ENCODE results near the gene HNRNPA1L2. TPM values are rescaled to one million over a fixed set of nuclear protein-coding genes. Genes with fewer than 3 reads are reported as not detected.
"Not testable (repeated sequence)": the region's sequence is repeated elsewhere in the genome, so short reads cannot be mapped to it uniquely, and the experiment has no call there.

HNRNPA1L2 gene
- total RNA-seq, 1 donor from 2014 or later, result 2.2 TPM

DNA sequence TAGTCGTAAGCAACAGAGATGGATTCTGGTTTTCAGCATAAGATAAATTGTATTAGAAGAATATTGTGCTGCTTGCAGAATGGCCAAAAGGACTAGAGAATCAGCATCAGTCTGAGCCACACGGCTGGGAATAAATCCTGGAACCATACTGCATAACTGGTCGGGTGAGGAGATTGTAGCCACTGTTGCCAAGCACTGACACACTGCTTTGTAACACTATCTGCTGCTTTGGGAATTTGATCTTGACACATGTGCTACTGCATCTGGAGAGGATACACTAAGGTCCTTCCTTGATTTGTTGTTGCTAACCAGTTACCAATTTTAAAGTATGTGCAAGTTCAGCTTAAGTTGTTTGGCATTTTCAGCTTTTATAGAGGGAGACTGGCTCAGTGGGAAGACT lies 1.9 kb downstream of the HNRNPA1L2 start:
- no peak for DNase-seq (ENCODE audit: low read depth in 2 of 2)

DNA sequence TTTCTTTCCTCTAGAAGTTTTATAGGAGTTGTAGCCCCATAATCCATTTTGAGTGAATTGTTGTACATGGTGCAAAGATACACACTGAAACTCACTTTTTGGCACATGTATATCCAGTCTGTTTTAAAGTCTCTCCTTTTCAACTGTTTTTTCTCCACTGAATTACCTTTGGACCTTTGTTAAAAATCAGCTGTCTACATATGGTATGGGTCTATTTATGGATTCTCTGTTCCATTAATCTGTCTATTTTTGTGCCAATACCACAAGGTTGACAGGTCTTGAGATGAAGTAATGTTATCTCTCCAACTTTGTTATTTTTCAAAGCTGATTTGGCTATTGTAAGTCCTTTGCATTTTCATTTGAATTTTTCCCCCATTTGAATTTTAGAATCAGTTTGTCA lies 4.7 kb downstream of the HNRNPA1L2 start:
- DNase-seq (ENCODE audit: low read depth in 2 of 2), result no peak

DNA sequence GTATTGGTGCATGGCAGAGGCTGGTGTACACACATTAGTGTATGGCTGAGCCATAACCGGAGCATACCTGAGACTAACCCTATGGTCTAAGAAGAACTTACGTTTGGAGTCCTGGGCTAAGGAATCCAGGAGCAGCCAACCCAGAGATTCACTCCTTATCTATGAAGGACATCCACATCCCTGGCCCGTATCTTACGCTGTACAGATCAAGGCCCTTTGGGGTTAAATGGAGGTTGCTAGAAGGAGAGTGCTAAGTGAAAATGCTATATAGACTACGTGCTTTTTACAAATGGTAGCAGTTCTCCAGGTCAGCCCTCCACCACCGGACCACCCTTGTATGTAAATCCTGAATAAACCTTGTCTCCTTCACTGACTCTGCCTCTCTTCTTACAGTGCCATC lies 8.5 kb downstream of the HNRNPA1L2 start:
- no peak for DNase-seq (ENCODE audit: low read depth in 2 of 2)

DNA sequence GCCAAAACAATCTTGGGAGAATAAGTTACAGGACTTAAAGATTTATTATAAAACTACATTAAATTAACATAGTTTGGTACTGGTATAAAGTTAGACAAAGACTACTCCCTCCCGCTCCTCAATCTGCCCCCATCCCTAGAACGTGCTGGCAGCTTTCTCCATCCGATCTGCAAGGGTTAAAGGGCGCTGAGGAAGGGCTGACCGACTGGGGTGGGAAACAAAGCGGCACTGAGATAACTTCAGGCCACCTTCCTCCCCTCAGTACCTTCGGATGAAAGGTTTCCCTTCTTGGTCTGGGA lies 9.6 kb downstream of the HNRNPA1L2 start:
- DNase-seq (ENCODE audit: low read depth in 2 of 2), result no peak

DNA sequence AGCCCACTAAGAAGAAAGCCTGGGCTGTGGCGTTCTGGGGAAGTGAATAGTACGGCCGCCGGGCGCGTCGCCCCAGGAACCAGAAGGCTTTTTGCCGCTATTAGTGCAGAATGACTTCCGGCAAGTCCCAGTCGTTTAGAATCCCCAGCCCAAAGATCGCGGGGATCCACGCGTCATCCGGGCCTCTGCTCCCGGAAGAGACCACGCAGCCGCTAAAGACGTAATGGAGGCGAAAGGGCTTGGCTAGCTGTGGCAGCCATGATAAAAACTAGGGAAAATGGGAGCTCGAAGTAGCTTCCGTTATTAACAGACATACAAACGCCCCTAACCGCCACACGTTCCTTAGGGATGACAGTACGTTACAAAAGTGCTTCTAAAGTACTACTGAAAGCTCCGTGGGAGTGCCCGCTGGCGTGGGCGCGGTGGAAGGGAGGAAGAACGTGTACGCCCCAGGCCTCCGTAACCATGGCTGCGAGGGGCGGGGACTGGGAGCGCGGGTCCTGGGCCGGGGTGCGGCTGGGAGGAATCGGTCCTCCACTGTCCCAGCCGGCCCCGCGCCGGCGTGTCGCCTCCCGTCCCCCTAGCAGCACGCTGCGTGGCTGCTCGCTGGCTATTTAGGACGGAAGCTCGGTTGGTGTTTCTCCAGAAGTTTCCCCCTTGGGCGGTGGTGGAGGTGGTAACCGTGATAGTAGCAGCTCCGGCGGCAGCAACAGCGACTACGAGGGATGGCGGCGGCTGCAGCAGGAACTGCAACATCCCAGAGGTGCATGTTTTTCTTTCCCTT lies 10.2 kb downstream of the HNRNPA1L2 start, which contains the start of gene SUGT1:
SUGT1 (plus strand) TSS at position 641 of the 784 bp plus-strand sequence; CDS start at position 726, 85 bp downstream.
- DNase-seq (ENCODE audit: low read depth in 2 of 2), result peak; percentile 96 to 98

DNA sequence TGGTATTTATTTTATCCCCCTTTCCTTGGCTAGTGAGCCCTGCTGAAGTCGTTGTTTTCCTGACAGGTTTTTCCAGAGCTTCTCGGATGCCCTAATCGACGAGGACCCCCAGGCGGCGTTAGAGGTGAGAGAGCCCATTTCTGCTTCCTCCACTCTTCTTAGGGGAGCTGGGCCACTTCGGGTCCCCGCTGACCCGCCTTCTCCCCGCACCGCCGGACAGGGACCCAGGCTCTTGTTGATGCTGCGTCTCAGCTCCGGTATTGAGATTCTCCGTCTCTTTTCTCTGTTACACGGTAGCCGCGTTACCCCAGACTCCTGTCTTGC lies 10.7 kb downstream of the HNRNPA1L2 start:
- no peak for DNase-seq (ENCODE audit: low read depth in 2 of 2)

DNA sequence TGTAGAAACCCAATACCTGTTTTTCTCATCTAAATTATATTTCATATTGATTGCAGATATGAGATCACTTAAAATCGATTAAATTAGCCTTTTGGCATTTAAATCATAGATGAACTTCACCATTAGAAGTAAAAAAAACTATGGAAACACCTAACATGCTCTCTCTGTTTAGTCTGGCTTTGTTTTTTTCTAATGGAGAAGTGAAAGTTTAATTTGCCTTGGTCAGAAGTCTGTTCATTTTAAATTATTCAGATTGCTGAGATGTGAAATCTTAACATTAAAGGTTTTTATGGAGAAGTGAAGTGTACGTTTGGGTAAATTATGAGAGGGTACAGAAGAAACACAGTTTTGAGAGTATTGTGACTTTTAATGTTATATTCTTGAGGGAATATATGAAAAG lies 17.1 kb downstream of the HNRNPA1L2 start:
- DNase-seq (ENCODE audit: low read depth in 2 of 2), result no peak

DNA sequence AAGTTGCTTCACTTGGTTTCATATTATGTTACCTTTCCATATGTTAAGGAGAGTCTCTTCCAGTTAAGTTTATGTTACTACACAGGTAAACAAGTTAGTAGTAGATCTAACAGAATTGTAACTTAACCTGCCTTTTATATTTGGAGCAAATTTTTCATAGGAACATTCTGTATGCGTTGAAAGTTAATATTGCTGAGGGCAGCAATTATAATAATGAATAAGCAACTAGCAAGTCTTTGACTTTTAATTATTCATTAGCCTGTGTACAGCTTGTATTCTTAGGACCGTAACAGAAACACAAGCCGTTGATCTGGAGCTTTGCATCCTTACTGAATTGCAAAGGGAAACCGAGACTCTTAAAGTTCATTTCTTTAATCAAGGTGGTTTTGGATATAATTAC lies 22.0 kb downstream of the HNRNPA1L2 start:
- DNase-seq (ENCODE audit: low read depth in 2 of 2), result no peak

DNA sequence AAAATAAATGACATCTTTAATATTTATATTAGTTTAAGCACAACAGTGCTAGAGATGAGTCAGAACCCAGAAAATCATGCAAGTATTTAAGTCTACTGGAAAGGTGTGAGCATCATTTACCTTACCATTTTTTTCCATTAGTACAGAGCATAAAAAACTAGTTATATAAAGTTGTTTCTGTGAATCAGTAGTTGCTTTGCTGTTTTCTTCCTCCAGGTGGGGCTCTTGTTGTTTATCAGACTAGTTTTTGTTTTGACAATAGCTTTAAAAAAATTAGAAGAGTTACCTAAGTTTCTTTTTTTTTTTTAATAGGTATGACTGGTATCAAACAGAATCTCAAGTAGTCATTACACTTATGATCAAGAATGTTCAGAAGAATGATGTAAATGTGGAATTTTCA lies 23.1 kb downstream of the HNRNPA1L2 start:
- DNase-seq (ENCODE audit: low read depth in 2 of 2), result peak; percentile 37 to 48

DNA sequence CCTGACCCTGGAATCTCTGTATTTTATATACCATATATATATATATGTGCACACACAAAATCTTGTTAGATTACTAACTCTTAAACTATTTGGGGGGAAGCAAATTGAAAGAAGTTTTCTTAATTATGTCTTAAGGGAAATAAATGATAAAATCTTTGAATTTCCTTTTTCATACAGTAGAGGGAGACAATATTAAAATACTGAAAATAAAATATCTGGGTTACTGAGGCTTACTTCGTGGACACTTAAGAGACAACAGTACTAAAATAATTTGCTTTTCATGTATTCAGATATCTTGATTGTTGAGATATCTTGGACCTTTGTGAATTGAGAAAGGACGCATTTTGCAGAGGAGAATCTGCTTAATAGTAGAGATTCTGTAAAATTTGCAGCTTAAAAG lies 27.4 kb downstream of the HNRNPA1L2 start:
- no peak for DNase-seq (ENCODE audit: low read depth in 2 of 2)

DNA sequence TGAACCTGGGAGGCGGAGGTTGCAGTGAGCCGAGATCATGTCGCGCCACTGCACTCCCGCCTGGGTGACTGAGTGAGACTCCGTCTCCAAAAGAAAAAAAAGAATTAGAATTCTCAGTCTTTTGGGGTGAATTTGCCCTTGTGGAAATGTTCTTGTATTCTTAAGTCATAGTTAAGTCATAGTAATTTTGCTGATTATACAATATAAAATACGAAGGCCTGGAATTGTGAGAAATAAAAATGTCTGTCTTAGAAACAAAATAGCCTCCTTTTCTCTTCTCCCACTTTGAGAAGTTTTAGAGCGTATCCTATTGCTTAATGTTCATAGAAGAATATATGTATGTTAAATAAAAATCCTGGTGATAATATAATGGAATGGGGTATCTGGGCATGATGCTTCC lies 28.5 kb downstream of the HNRNPA1L2 start:
- no peak for DNase-seq (ENCODE audit: low read depth in 2 of 2)

DNA sequence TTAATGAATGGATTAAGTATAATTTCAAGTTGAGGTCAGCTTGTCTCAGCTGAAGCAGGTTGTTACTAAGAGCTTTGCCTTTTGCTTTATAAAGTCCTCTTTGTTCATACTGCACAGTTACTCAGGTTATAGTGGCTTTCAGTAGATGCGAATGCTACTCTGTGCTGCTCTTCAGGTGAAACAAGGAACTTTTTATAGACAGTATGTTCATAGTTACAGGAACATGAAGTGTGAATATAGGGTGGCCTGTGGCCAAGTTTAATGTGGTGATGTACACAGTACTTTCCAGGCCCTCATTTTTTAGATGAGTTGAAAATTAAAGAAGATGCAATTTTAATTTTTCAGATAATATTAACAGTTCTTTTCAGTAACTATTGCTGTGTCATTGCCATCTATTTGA lies 31.2 kb downstream of the HNRNPA1L2 start:
- DNase-seq (ENCODE audit: low read depth in 2 of 2), result no peak

DNA sequence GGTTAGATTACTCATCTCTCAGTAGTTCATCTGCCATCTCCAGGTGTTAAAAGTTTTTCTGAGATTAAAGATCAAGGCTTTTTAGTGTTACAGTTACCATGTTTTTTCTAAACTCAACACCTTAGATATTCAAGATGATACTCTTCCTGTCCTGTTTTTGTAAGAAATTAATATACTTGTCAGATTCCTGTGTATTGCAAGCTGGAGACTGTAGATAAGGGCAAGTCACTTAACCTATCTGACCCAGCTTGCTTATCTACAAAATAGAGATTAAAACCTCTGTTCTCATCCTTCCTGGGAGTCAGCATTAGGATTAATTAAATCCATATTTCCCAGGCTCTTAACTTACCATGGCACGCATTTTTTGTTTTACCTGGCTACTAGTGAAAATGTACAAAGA lies 35.6 kb downstream of the HNRNPA1L2 start:
- DNase-seq (ENCODE audit: low read depth in 2 of 2), result no peak

DNA sequence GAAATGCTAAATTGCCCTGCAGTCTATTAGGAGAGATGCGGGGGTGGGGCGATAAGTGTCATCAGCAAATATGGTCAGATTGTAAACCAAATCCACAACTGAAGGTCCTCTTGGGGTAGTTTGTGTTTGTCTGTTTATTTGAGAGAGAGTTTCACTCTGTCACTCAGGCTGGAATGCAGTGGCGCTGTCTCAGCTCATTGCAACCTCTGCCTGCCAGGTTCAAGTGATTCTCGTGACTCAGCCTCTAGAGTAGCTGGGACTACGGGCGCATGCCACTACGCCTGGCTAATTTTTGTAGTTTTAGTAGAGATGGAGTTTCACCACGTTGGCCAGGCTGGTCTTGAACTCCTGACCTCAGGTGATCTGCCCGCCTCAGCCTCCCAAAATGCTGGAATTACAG lies 43.6 kb downstream of the HNRNPA1L2 start:
- DNase-seq (ENCODE audit: low read depth in 2 of 2), result not testable (repeated sequence)

DNA sequence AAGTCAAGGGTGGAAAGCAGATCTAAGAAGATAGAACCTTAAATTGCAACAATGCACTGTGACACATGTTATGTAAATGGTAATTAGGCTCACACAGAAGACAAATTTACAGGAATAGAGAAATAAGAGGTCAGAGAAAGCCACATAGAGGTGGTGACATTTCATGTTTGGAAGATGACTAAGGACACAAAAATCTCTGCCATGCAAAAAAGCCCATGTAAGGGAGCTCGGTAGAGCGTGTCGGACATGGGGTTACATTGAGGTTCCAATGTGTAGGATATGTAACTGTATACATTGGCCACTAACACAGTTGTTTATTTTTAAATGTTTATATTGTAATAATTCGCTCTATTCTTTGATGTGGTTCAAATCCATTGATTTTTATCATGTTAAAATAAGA lies 44.1 kb downstream of the HNRNPA1L2 start:
- no peak for DNase-seq (ENCODE audit: low read depth in 2 of 2)

Other genes with a start within 250 kb of the HNRNPA1L2 start
- 41.3 and 52.8 TPM in 2 replicates for gene THSD1, start 236.3 kb upstream of the HNRNPA1L2 start, total RNA-seq
- gene VPS36, start 191.8 kb upstream of the HNRNPA1L2 start, total RNA-seq, result 18.9 and 20.5 TPM in 2 replicates
- 16.6 and 20.4 TPM in 2 replicates for gene CKAP2, start 187.0 kb upstream of the HNRNPA1L2 start, total RNA-seq
- gene SUGT1, start 10.4 kb downstream of the HNRNPA1L2 start, total RNA-seq, result 26.3 and 33.1 TPM in 2 replicates
- not detected in 2 replicates for gene CNMD, start 97.4 kb downstream of the HNRNPA1L2 start, total RNA-seq
- gene PCDH8, start 206.2 kb downstream of the HNRNPA1L2 start, total RNA-seq, result not detected in 2 replicates